Karpas-422 (cell line): Measurements from ENCODE around the gene LPP. TPM values are rescaled to one million over a fixed set of nuclear protein-coding genes. Genes with fewer than 3 reads are reported as not detected.
A peak's percentile ranks its signal among the peaks of the same experiment; 100 is the strongest.

Experiments
- DNase-seq: peaks from one replicate; pipeline ENCODE4 v3.0.0-alpha.2; 2015
- H2AFZ ChIP-seq: fragments of 200-600 bp; sonication (generic); 2 replicates; pipeline ENCODE4 v1.6.1; 2014; ENCODE audit warnings: antibody characterized with exemption, low read length, mixed read lengths
- H3K27ac ChIP-seq: fragments of 200-600 bp; sonication (generic); 2 replicates; pipeline ENCODE4 v1.5.1; 2014; ENCODE audit warnings: mild to moderate bottlenecking, low read length, moderate library complexity
- H3K27me3 ChIP-seq: fragments of 200-600 bp; sonication (generic); 2 replicates; pipeline ENCODE4 v1.6.1; 2014; ENCODE audit warnings: low read length, mixed read lengths
- H3K36me3 ChIP-seq: fragments of 200-600 bp; sonication (generic); 2 replicates; pipeline ENCODE4 v1.6.1; 2014; ENCODE audit warnings: low read length, mixed read lengths; ENCODE audit not compliant: insufficient read depth
- H3K4me1 ChIP-seq: fragments of 200-600 bp; sonication (generic); 2 replicates; pipeline ENCODE4 v1.6.1; 2014; ENCODE audit warnings: mild to moderate bottlenecking, low read length, mixed read lengths
- H3K4me2 ChIP-seq: fragments of 200-600 bp; sonication (generic); 2 replicates; pipeline ENCODE4 v1.6.1; 2014; ENCODE audit warnings: low read length, low read depth, mild to moderate bottlenecking; ENCODE audit not compliant: poor library complexity, severe bottlenecking
- H3K4me3 ChIP-seq: fragments of 200-600 bp; sonication (generic); 2 replicates; pipeline ENCODE4 v1.5.1; 2014; ENCODE audit warnings: mild to moderate bottlenecking, antibody characterized with exemption, low read length, mixed read lengths
- H3K79me2 ChIP-seq: fragments of 200-600 bp; sonication (generic); 2 replicates; pipeline ENCODE4 v1.6.1; 2014; ENCODE audit warnings: mild to moderate bottlenecking, low read length, mixed read lengths
- H3K9ac ChIP-seq: fragments of 200-600 bp; sonication (generic); 2 replicates; pipeline ENCODE4 v1.6.0; 2014; ENCODE audit warnings: low read length
- H3K9me2 ChIP-seq: fragments of 200-600 bp; sonication (generic), shearing (Covaris generic); replicated peaks from 2 replicates; pipeline ENCODE4 v1.6.0; 2014; ENCODE audit warnings: mild to moderate bottlenecking, low read length, moderate library complexity; ENCODE audit not compliant: insufficient read depth
- H3K9me3 ChIP-seq: fragments of 300-700, 200-600 bp; sonication (generic); 2 replicates; pipeline ENCODE4 v1.6.1; 2014; ENCODE audit warnings: low read length, mixed read lengths
- H4K20me1 ChIP-seq: fragments of 200-600 bp; sonication (generic); 2 replicates; pipeline ENCODE4 v1.6.1; 2014; ENCODE audit warnings: mild to moderate bottlenecking, antibody characterized with exemption, low read length, low read depth; ENCODE audit not compliant: insufficient read depth
- total RNA-seq: library from RNA; depleted of rRNA; stranded (reverse); fragments of >200 nt; shearing (Covaris generic); gene quantifications from 2 replicates; pipeline ENCODE4 v1.2.3, GENCODE V29; 2014; ENCODE audit warnings: low replicate concordance

Gene LPP
- total RNA-seq, 1 experiment from 2014 or later: 88.5 TPM

GRCh38 chr3:188185717-188186251, 31.8 kb downstream of the LPP start:
- Histone ChIP-seq H3K9ac (no peak overlapping the region), H3K79me2 (no peaks in the 10 kb centered on the region), H3K27ac (no peak overlapping the region), H3K4me2 (no peak overlapping the region), H3K9me3 (no peaks in the 10 kb centered on the region), H3K9me2 (no peaks in the 10 kb centered on the region; the same call in 1 of the 2 replicates), H3K4me1 (peaks cover 27% of the 10 kb centered on the region), H4K20me1 (no peaks in the 10 kb centered on the region), H3K4me3 (no peak overlapping the region), H2AFZ (no peak overlapping the region), H3K27me3 (no peaks in the 10 kb centered on the region), H3K36me3 (peaks cover 6% of the 10 kb centered on the region; the same call in 1 of the 2 replicates)
- peak; percentile 40 for DNase-seq

- H3K79me2 ChIP-seq: no peaks in the 10 kb centered on the region
- H3K9me2 ChIP-seq: no peaks in the 10 kb centered on the region; the same call in 1 of the 2 replicates
- H3K36me3 ChIP-seq: peaks cover 6% of the 10 kb centered on the region; the same call in 1 of the 2 replicates
- peak; percentile 86 for DNase-seq
- peaks cover 26% of the 10 kb centered on the region for H3K4me1 ChIP-seq
- H3K9me3 ChIP-seq: no peaks in the 10 kb centered on the region
- no peaks in the 10 kb centered on the region for H4K20me1 ChIP-seq
- peak overlapping the region; percentile 28 for H3K4me2 ChIP-seq
- H3K9ac ChIP-seq: no peak overlapping the region
- H2AFZ ChIP-seq: no peak overlapping the region
- H3K27me3 ChIP-seq: no peaks in the 10 kb centered on the region
- H3K27ac ChIP-seq: no peak overlapping the region
- H3K4me3 ChIP-seq: no peak overlapping the region
These were observed 33.1 kb downstream of the LPP start for GRCh38 chr3:188187053-188187452.

- no peaks in the 10 kb centered on the region for H3K27me3 ChIP-seq
- no peak for DNase-seq
- peaks cover 26% of the 10 kb centered on the region for H3K4me1 ChIP-seq
- H2AFZ ChIP-seq: no peak overlapping the region
- H3K9me2 ChIP-seq: no peaks in the 10 kb centered on the region; the same call in 1 of the 2 replicates
- H4K20me1 ChIP-seq: no peaks in the 10 kb centered on the region
- H3K4me2 ChIP-seq: no peak overlapping the region
- no peak overlapping the region for H3K9ac ChIP-seq
- no peak overlapping the region for H3K27ac ChIP-seq
- no peaks in the 10 kb centered on the region for H3K9me3 ChIP-seq
- H3K36me3 ChIP-seq: 0 out of 2 replicates have a peak, but pooled peaks cover 6% of the 10 kb centered on the region
- no peaks in the 10 kb centered on the region for H3K79me2 ChIP-seq
- H3K4me3 ChIP-seq: no peak overlapping the region
These were observed 35.0 kb downstream of the LPP start for GRCh38 chr3:188188911-188189310.

GRCh38 chr3:188191460-188191859, 37.5 kb downstream of the LPP start:
- H3K27me3 ChIP-seq: no peaks in the 10 kb centered on the region
- no peaks in the 10 kb centered on the region; the same call in 1 of the 2 replicates for H3K9me2 ChIP-seq
- no peaks in the 10 kb centered on the region for H3K9me3 ChIP-seq
- H3K79me2 ChIP-seq: no peaks in the 10 kb centered on the region
- H3K4me3 ChIP-seq: no peak overlapping the region
- H3K4me2 ChIP-seq: no peak overlapping the region
- H3K27ac ChIP-seq: no peak overlapping the region
- DNase-seq: no peak
- no peak overlapping the region for H2AFZ ChIP-seq
- no peak overlapping the region for H3K9ac ChIP-seq
- H4K20me1 ChIP-seq: no peaks in the 10 kb centered on the region
- H3K4me1 ChIP-seq: peaks cover 20% of the 10 kb centered on the region
- H3K36me3 ChIP-seq: 0 out of 2 replicates have a peak, but pooled peaks cover 6% of the 10 kb centered on the region

GRCh38 chr3:188192034-188192433, 38.1 kb downstream of the LPP start:
- H3K9me3 ChIP-seq: no peaks in the 10 kb centered on the region
- peaks cover 14% of the 10 kb centered on the region for H3K4me1 ChIP-seq
- no peak overlapping the region for H2AFZ ChIP-seq
- H3K4me3 ChIP-seq: no peak overlapping the region
- H3K36me3 ChIP-seq: 0 out of 2 replicates have a peak, but pooled peaks cover 6% of the 10 kb centered on the region
- H3K9me2 ChIP-seq: no peaks in the 10 kb centered on the region; the same call in 1 of the 2 replicates
- DNase-seq: peak; percentile 38
- no peak overlapping the region for H3K9ac ChIP-seq
- H3K27ac ChIP-seq: no peak overlapping the region
- no peaks in the 10 kb centered on the region for H4K20me1 ChIP-seq
- no peaks in the 10 kb centered on the region for H3K79me2 ChIP-seq
- H3K27me3 ChIP-seq: no peaks in the 10 kb centered on the region
- H3K4me2 ChIP-seq: no peak overlapping the region

GRCh38 chr3:188194332-188194731, 40.4 kb downstream of the LPP start:
- Histone ChIP-seq H3K4me2 (no peak overlapping the region), H3K27me3 (no peaks in the 10 kb centered on the region), H3K79me2 (no peaks in the 10 kb centered on the region), H3K9ac (no peak overlapping the region), H3K4me3 (no peak overlapping the region), H3K9me3 (no peaks in the 10 kb centered on the region), H3K9me2 (no peaks in the 10 kb centered on the region), H3K36me3 (no peaks in the 10 kb centered on the region), H3K4me1 (no peaks in the 10 kb centered on the region), H2AFZ (no peak overlapping the region), H3K27ac (no peak overlapping the region), H4K20me1 (no peaks in the 10 kb centered on the region)
- DNase-seq: no peak

GRCh38 chr3:188196232-188196990, 42.5 kb downstream of the LPP start:
- Histone ChIP-seq H3K36me3 (no peaks in the 10 kb centered on the region), H2AFZ (no peak overlapping the region), H3K4me3 (no peak overlapping the region), H3K9ac (no peak overlapping the region), H3K9me2 (no peaks in the 10 kb centered on the region), H3K27ac (no peak overlapping the region), H3K27me3 (no peaks in the 10 kb centered on the region), H4K20me1 (no peaks in the 10 kb centered on the region), H3K9me3 (no peaks in the 10 kb centered on the region), H3K4me2 (no peak overlapping the region), H3K79me2 (no peaks in the 10 kb centered on the region), H3K4me1 (no peaks in the 10 kb centered on the region)
- no peak for DNase-seq

- no peaks in the 10 kb centered on the region for H3K9me3 ChIP-seq
These were observed 43.5 kb downstream of the LPP start for GRCh38 chr3:188197388-188197847.

More at GRCh38 chr3:188197388-188197847, 43.5 kb downstream of the LPP start:
- H3K27ac ChIP-seq: no peak overlapping the region
- H3K9me2 ChIP-seq: no peaks in the 10 kb centered on the region
- H3K9ac ChIP-seq: no peak overlapping the region
- DNase-seq: no peak
- H4K20me1 ChIP-seq: no peaks in the 10 kb centered on the region
- no peak overlapping the region for H2AFZ ChIP-seq
- H3K36me3 ChIP-seq: no peaks in the 10 kb centered on the region
- H3K27me3 ChIP-seq: no peaks in the 10 kb centered on the region
- no peaks in the 10 kb centered on the region for H3K4me1 ChIP-seq
- H3K4me2 ChIP-seq: no peak overlapping the region
- no peaks in the 10 kb centered on the region for H3K79me2 ChIP-seq
- no peak overlapping the region for H3K4me3 ChIP-seq
